H1 (cell line): Measurements from ENCODE around the gene SLC15A3. TPM values are rescaled to one million over a fixed set of nuclear protein-coding genes. Genes with fewer than 3 reads are reported as not detected.

Experiments
- CTCF ChIA-PET: fragments of 300-600 bp; sonication (Branson Sonifier 250); formaldehyde crosslinking; loops from one replicate; lab custom pipeline; 2021; ENCODE audit not compliant: partially characterized antibody; lab: Charles Lee
- POLR2A ChIA-PET: fragments of 300-600 bp; sonication (Branson Sonifier 250); formaldehyde crosslinking; loops from one replicate; lab custom pipeline; 2021; ENCODE audit warnings: inconsistent platforms; ENCODE audit not compliant: partially characterized antibody; lab: Charles Lee
- DNase-seq, 2 experiments: peaks; one replicate each; pipeline versions ENCODE4 v3.0.0 to v3.0.0-alpha.2; 2010 to 2022; ENCODE audit warnings: low spot score in 2 of 2, low read depth in 1 of 2, mixed read lengths in 1 of 2
- FAIRE-seq: peaks from 2 replicates; lab custom pipeline; 2011; peaks lifted over from hg19 to GRCh38; lab: Jason Lieb, UNC
- H2AFZ ChIP-seq: 2 replicates; pipeline ENCODE4 v1.8.1; 2012; ENCODE audit warnings: low read length, inconsistent platforms
- H2AK5ac ChIP-seq: 2 replicates; pipeline ENCODE4 v1.6.1; 2013; ENCODE audit warnings: low read depth, low read length
- H2BK120ac ChIP-seq: replicated peaks from 2 replicates; pipeline ENCODE3; 2013; ENCODE audit warnings: low read depth, low read length, inconsistent platforms
- H2BK12ac ChIP-seq: 2 replicates; pipeline ENCODE4 v1.6.1; 2013; ENCODE audit warnings: low read depth, low read length
- H2BK15ac ChIP-seq: 2 replicates; pipeline ENCODE4 v1.6.1; 2013; ENCODE audit warnings: low read length
- H2BK20ac ChIP-seq: 2 replicates; pipeline ENCODE4 v1.6.1; 2013; ENCODE audit warnings: low read length
- H2BK5ac ChIP-seq: 2 replicates; pipeline ENCODE4 v1.6.1; 2013; ENCODE audit warnings: low read depth, low read length
- H3K14ac ChIP-seq: 2 replicates; pipeline ENCODE4 v1.6.1; 2013; ENCODE audit warnings: inconsistent platforms; ENCODE audit not compliant: insufficient read length
- H3K18ac ChIP-seq: 2 replicates; pipeline ENCODE4 v1.6.1; 2013; ENCODE audit warnings: low read length; ENCODE audit errors: extremely low read depth
- H3K23ac ChIP-seq: 2 replicates; pipeline ENCODE4 v1.6.1; 2013; ENCODE audit warnings: inconsistent platforms; ENCODE audit not compliant: insufficient read length
- H3K23me2 ChIP-seq: 2 replicates; pipeline ENCODE4 v1.6.1; 2013; ENCODE audit warnings: low read depth, low read length
- H3K27ac ChIP-seq: 2 replicates; pipeline ENCODE4 v1.6.1; 2011; ENCODE audit warnings: low read depth, low read length, inconsistent platforms
- H3K27me3 ChIP-seq, 4 experiments: replicated peaks in 1 of 4; 1 replicate in 1 of 4; 2 replicates in 3 of 4; pipeline versions ENCODE4 v1.6.1 to v1.8.1; 2011 to 2013; ENCODE audit warnings: low read length in 3 of 4, mild to moderate bottlenecking in 3 of 4, inconsistent platforms in 2 of 4, mixed read lengths in 2 of 4, moderate library complexity in 1 of 4; ENCODE audit not compliant: control insufficient read depth in 3 of 4, insufficient read depth in 3 of 4; ENCODE audit errors: extremely low read depth in 1 of 4
- H3K36me3 ChIP-seq, 4 experiments: 2 replicates each; pipeline versions ENCODE4 v1.6.1 to v1.8.1; 2011 to 2013; ENCODE audit warnings: mild to moderate bottlenecking in 4 of 4, low read length in 3 of 4, moderate library complexity in 2 of 4, control low read depth in 1 of 4, inconsistent platforms in 1 of 4; ENCODE audit not compliant: insufficient read depth in 4 of 4, control insufficient read depth in 2 of 4
- H3K4ac ChIP-seq: replicated peaks from 2 replicates; pipeline ENCODE3; 2013; ENCODE audit warnings: low read length, low read depth, mixed read lengths, inconsistent platforms; ENCODE audit not compliant: insufficient read length
- H3K4me1 ChIP-seq, 4 experiments: replicated peaks in 1 of 4; 1 replicate in 1 of 4; 2 replicates in 3 of 4; pipeline versions ENCODE4 v1.6.1 to v1.8.1; 2011 to 2013; ENCODE audit warnings: low read length in 3 of 4, inconsistent platforms in 2 of 4, mixed read lengths in 1 of 4; ENCODE audit not compliant: insufficient read depth in 4 of 4, control insufficient read depth in 3 of 4
- H3K4me2 ChIP-seq, 2 experiments: 2 replicates each; pipeline versions ENCODE4 v1.6.1 to v1.8.1; 2011 to 2013; ENCODE audit warnings: low read depth in 2 of 2, low read length in 2 of 2, control low read depth in 1 of 2, inconsistent platforms in 1 of 2, mild to moderate bottlenecking in 1 of 2; ENCODE audit not compliant: insufficient read depth in 1 of 2
- H3K4me3 ChIP-seq, 4 experiments: fragments of 200-600, 300-600 bp in 1 of 4; sonication (generic), shearing (Covaris generic), sonication (Bioruptor Twin) in 1 of 4; 2 replicates each; pipeline versions ENCODE4 v1.5.1 to v1.8.1; 2011 to 2016; ENCODE audit warnings: low read length in 4 of 4, low read depth in 3 of 4, control low read depth in 2 of 4, inconsistent platforms in 2 of 4, mild to moderate bottlenecking in 2 of 4, mixed read lengths in 1 of 4, moderate library complexity in 1 of 4; ENCODE audit not compliant: insufficient read depth in 2 of 4; ENCODE audit errors: extremely low read depth in 1 of 4
- H3K56ac ChIP-seq: replicated peaks from 2 replicates; pipeline ENCODE3; 2013; ENCODE audit warnings: low read depth, mild to moderate bottlenecking, mixed read lengths, low read length, inconsistent platforms; ENCODE audit not compliant: insufficient read length
- H3K79me1 ChIP-seq: 2 replicates; pipeline ENCODE4 v1.6.1; 2013; ENCODE audit warnings: low read depth, low read length, control low read depth
- H3K79me2 ChIP-seq, 2 experiments: 2 replicates each; pipeline versions ENCODE4 v1.6.1 to v1.8.1; 2012 to 2013; ENCODE audit warnings: low read length in 2 of 2, mild to moderate bottlenecking in 2 of 2, inconsistent platforms in 1 of 2; ENCODE audit not compliant: insufficient read depth in 2 of 2, control insufficient read depth in 1 of 2
- H3K9ac ChIP-seq, 4 experiments: replicated peaks in 1 of 4; 1 replicate in 1 of 4; 2 replicates in 3 of 4; pipeline versions ENCODE4 v1.6.1 to v1.8.1; 2011 to 2013; ENCODE audit warnings: low read depth in 3 of 4, low read length in 3 of 4, control low read depth in 2 of 4, mild to moderate bottlenecking in 2 of 4, moderate library complexity in 2 of 4, inconsistent platforms in 1 of 4; ENCODE audit errors: extremely low read depth in 1 of 4
- H3K9me3 ChIP-seq, 2 experiments: 2 replicates each; pipeline versions ENCODE4 v1.6.1 to v1.8.1; 2012 to 2013; ENCODE audit warnings: mild to moderate bottlenecking in 2 of 2, moderate library complexity in 2 of 2, control low read depth in 1 of 2, inconsistent platforms in 1 of 2, low read depth in 1 of 2, low read length in 1 of 2, mixed read lengths in 1 of 2; ENCODE audit not compliant: insufficient read depth in 2 of 2
- H4K20me1 ChIP-seq, 2 experiments: replicated peaks in 1 of 2; 2 replicates each; pipeline versions ENCODE3 to v1.8.1; 2011 to 2013; ENCODE audit warnings: inconsistent platforms in 2 of 2, low read length in 2 of 2, mild to moderate bottlenecking in 1 of 2; ENCODE audit not compliant: insufficient read depth in 2 of 2, control insufficient read depth in 1 of 2
- H4K5ac ChIP-seq: 2 replicates; pipeline ENCODE4 v1.6.1; 2013; ENCODE audit warnings: low read length, low read depth, mixed read lengths, inconsistent platforms; ENCODE audit not compliant: insufficient read length
- H4K8ac ChIP-seq: 2 replicates; pipeline ENCODE4 v1.8.0; 2013; ENCODE audit warnings: mild to moderate bottlenecking, moderate library complexity, low read length, inconsistent platforms; ENCODE audit not compliant: insufficient read depth; ENCODE audit errors: extremely low read depth
- H4K91ac ChIP-seq: replicated peaks from 2 replicates; pipeline ENCODE3; 2013; ENCODE audit warnings: low read length, mixed read lengths, inconsistent platforms; ENCODE audit not compliant: insufficient read length
- CBX5 ChIP-seq: fragments of 300-800, 300-1000 bp; sonication (generic); IDR thresholded peaks from 2 replicates; pipeline ENCODE4 v1.7.1; 2016; ENCODE audit warnings: antibody characterized with exemption, low read length, low read depth
- GABPA ChIP-seq: IDR thresholded peaks from 2 replicates; pipeline ENCODE4 v1.6.1; 2011; ENCODE audit warnings: mild to moderate bottlenecking, low read length, moderate library complexity, borderline replicate concordance; ENCODE audit not compliant: insufficient read depth
- MAFK ChIP-seq: IDR thresholded peaks from 2 replicates; pipeline ENCODE4 v1.6.1; 2012; ENCODE audit warnings: low read depth, mild to moderate bottlenecking, improper control_type of control experiment, low read length
- POLR2AphosphoS5 ChIP-seq: IDR thresholded peaks from 2 replicates; pipeline ENCODE4 v1.6.1; 2011; ENCODE audit warnings: low read depth, low read length
- SRF ChIP-seq: IDR thresholded peaks from 2 replicates; pipeline ENCODE4 v1.6.1; 2011; ENCODE audit warnings: mild to moderate bottlenecking, low read depth, low read length, moderate library complexity
- WGBS, 2 experiments: shearing (Covaris generic) in 1 of 2; methylation state at CpG; one replicate each; pipeline versions ENCODE4 v1.1.6 to v1.1.7; 2013 to 2015; ENCODE audit warnings: low lambda C conversion rate in 2 of 2, mixed read lengths in 2 of 2, inconsistent platforms in 1 of 2, low coverage in 1 of 2, missing lambda C conversion rate in 1 of 2; ENCODE audit not compliant: insufficient replicate concordance in 2 of 2, insufficient coverage in 1 of 2, insufficient read length in 1 of 2; ENCODE audit errors: extremely low coverage in 1 of 2, missing lambda C conversion rate in 1 of 2; 5-methylcytosine and 5-hydroxymethylcytosine counted together
- polyA plus RNA-seq, 7 experiments: library from polyadenylated mRNA; depleted of rRNA in 3 of 7; stranded (reverse) in 5 of 7; unstranded in 2 of 7; fragments of >200 nt in 5 of 7; fragments of 200-250 nt in 2 of 7; gene quantifications; 1 replicate in 5 of 7; 2 replicates in 1 of 7; 4 replicates in 1 of 7; pipeline versions ENCODE4 v1.2.1 to v1.2.3, GENCODE V29; 2011 to 2013; ENCODE audit warnings: missing spikeins in 2 of 7, mixed read lengths in 2 of 7
- total RNA-seq: library from RNA; stranded (reverse); fragmentation: NEBNext Ultra II Directional; extraction: Animal tissue kit (Norgen Biotek cat#: 25700); gene quantifications from 2 replicates; pipeline ENCODE4 v1.2.1, GENCODE V29; 2021

The SLC15A3 gene
- total and polyA plus RNA-seq, 2 of the 8 experiments (the other 6 are each of a cell fraction or from before 2014, with no cell fraction given): 25.8 to 31.0 TPM

DNA sequence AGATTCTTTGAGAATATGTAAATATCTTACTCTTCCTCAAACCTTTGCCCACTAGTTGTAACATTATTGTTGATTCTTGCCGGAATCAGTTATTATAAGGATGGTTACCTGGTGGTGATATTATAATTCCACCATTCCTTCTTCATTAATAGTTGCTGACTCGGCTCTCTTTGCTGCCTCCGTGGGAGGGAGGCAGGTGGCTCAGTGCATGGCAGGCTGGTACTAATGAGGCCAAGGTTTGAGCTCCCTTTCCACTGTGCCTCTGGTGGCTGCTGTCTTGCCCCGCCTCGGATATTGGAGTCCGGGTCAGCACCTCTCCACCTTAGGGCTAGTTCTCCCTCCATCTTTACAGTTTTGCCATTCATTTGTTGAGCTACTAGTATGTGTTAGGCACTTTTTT is 32.2 kb upstream of the SLC15A3 start:
- Histone ChIP-seq H3K36me3 (no peaks in the 10 kb centered on the region), H3K27me3 (no peaks in the 10 kb centered on the region; a peak in 1 of 7 replicates), H3K9me3 (no peaks in the 10 kb centered on the region), H3K4ac (no peak overlapping the region), H3K4me3 (no peak overlapping the region), H4K20me1 (no peaks in the 10 kb centered on the region), H4K8ac (no peak overlapping the region), H2BK20ac (no peak overlapping the region), H3K4me1 (no peaks in the 10 kb centered on the region), H3K79me2 (no peaks in the 10 kb centered on the region), H4K5ac (no peak overlapping the region), H3K14ac (no peak overlapping the region), H3K79me1 (no peaks in the 10 kb centered on the region), H3K27ac (no peak overlapping the region), H2BK5ac (no peak overlapping the region), H2AK5ac (no peak overlapping the region), H3K56ac (no peak overlapping the region), H3K23ac (no peak overlapping the region), H3K4me2 (no peak overlapping the region), H2AFZ (no peak overlapping the region), H4K91ac (no peak overlapping the region), H2BK120ac (no peak overlapping the region), H2BK12ac (no peak overlapping the region), H3K23me2 (peaks cover 2% of the 10 kb centered on the region; the same call in 1 of the 2 replicates), H3K18ac (no peak overlapping the region), H3K9ac (no peak overlapping the region), H2BK15ac (no peak overlapping the region)
- DNase-seq (no peak), FAIRE-seq (no peak)
- ChIA-PET POLR2A (interaction anchor here (1.2 kb wide), 1 partner anchor 29 kb away, joined by 3 read pairs; no protein-coding TSS in a partner anchor), CTCF (interaction anchor here (1.2 to 1.6 kb wide), 2 partner anchors 14 to 56 kb away, joined by 3 to 5 read pairs; no protein-coding TSS in a partner anchor)
- TF ChIP-seq POLR2AphosphoS5 (no peak), SRF (no peak), CBX5 (no peak), MAFK (peak; percentile 51; the same call in 1 of the 2 replicates), GABPA (no peak)
- WGBS, 2 experiments: 69% methylated on average over 6 of the region's 6 CpGs; no CpG with 5 or more reads in 1 of the 2 experiments
